Right lobe of liver (tissue), 4 donors: ENCODE results near the gene CLIC1.

ENCODE experiments used
- POLR2A ChIP-seq: fragments of 450-650 bp; IDR thresholded peaks from one replicate; pipeline ENCODE4 v1.6.1; 2017; ENCODE audit warnings: antibody characterized with exemption, mild to moderate bottlenecking
- TF ChIP-seq, protein P1 (sequence below), 4 donors: fragments of 200-600 bp in 3 of 4; fragments of 450-650 bp in 1 of 4; IDR thresholded peaks; one replicate each; pipeline versions ENCODE4 v1.5.1 to v1.8.0; 2016 to 2022; ENCODE audit warnings: antibody characterized with exemption in 4 of 4, mild to moderate bottlenecking in 2 of 4
- donor health status: DM: no; HTN: no; CAD: no.
- donor health status: DM: no; HTN: no; CAD: no.
- donor health status: DM: no; HTN: yes; CAD: no.

DNA sequence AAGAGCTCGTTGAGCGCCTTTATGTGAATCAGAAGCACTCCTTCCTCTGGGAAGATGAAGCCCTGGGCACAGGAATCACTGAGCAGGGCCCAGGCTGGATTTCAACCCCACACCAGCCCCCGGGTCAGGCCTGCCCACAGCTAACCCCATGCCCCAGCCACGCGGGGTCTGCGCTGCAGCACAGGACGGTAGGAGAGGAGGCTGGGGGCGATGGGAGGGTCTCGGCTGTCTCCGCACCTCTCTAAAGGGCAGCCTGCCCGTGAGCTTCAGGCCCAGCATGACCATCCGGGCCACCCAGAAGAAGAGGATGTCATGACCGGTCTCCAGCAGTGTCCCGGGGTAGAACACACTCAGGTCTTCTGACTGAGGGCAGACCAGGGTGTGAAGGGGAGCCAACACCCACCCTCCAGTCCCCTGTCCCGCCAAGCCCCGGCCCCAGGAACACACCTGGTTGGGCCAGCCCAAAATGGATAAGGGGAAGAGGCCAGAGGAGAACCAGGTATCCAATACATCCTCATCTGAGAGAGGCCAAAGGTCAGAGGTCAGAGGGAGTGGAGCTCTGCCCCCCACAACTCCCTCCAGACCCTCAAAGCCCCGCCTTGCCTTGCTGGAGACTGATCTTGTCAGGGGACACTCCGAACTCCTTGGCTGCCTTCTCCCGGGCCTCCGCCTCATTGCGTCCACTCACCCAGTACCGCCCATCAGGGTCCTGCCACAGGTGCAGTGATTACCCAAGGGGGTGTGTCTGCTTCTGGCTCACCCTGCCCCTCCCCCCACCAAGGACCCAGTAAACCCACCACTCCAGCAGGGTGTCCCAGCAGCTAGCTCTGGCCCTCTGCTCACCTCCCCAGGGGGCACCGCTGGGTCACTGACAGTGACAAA lies 45.2 kb upstream of the CLIC1 start:
- no peak for TF ChIP-seq POLR2A
- TF ChIP-seq, protein P1, sequence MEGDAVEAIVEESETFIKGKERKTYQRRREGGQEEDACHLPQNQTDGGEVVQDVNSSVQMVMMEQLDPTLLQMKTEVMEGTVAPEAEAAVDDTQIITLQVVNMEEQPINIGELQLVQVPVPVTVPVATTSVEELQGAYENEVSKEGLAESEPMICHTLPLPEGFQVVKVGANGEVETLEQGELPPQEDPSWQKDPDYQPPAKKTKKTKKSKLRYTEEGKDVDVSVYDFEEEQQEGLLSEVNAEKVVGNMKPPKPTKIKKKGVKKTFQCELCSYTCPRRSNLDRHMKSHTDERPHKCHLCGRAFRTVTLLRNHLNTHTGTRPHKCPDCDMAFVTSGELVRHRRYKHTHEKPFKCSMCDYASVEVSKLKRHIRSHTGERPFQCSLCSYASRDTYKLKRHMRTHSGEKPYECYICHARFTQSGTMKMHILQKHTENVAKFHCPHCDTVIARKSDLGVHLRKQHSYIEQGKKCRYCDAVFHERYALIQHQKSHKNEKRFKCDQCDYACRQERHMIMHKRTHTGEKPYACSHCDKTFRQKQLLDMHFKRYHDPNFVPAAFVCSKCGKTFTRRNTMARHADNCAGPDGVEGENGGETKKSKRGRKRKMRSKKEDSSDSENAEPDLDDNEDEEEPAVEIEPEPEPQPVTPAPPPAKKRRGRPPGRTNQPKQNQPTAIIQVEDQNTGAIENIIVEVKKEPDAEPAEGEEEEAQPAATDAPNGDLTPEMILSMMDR (IDR thresholded peaks at IDR 0.05): no peak
